Mesendoderm (in vitro differentiated cells): ENCODE data around the gene TOMM6.

Experiments used
- DNase-seq: peaks from one replicate; pipeline ENCODE4 v3.0.0; 2013
- H2AK5ac ChIP-seq: 2 replicates; pipeline ENCODE4 v1.6.1; 2013; ENCODE audit warnings: low read length, inconsistent platforms
- H2BK120ac ChIP-seq: 2 replicates; pipeline ENCODE4 v1.6.1; 2013; ENCODE audit warnings: low read depth, mild to moderate bottlenecking, low read length, moderate library complexity, mixed read lengths
- H2BK15ac ChIP-seq: replicated peaks from 2 replicates; pipeline ENCODE4 v1.6.1; 2013; ENCODE audit warnings: low read depth, mild to moderate bottlenecking, moderate library complexity
- H2BK5ac ChIP-seq: 2 replicates; pipeline ENCODE4 v1.6.1; 2013; ENCODE audit warnings: low read length, inconsistent platforms
- H3K18ac ChIP-seq: 2 replicates; pipeline ENCODE4 v1.6.1; 2013; ENCODE audit warnings: mild to moderate bottlenecking, low read length, mixed read lengths
- H3K23ac ChIP-seq: one replicate; pipeline ENCODE4 v1.6.1; 2013; ENCODE audit warnings: low read length
- H3K27ac ChIP-seq: 2 replicates; pipeline ENCODE4 v1.5.1; 2013; ENCODE audit warnings: low read depth, mild to moderate bottlenecking, inconsistent platforms, low read length, moderate library complexity
- H3K27me3 ChIP-seq: 2 replicates; pipeline ENCODE4 v1.6.1; 2013; ENCODE audit warnings: low read length, control low read depth, mild to moderate bottlenecking, inconsistent platforms; ENCODE audit not compliant: insufficient read depth, poor library complexity
- H3K36me3 ChIP-seq: 2 replicates; pipeline ENCODE4 v1.6.1; 2013; ENCODE audit warnings: low read length, inconsistent platforms; ENCODE audit not compliant: control insufficient read depth, insufficient read depth
- H3K4ac ChIP-seq: one replicate; pipeline ENCODE4 v1.6.1; 2013; ENCODE audit warnings: low read depth, mild to moderate bottlenecking, low read length, moderate library complexity
- H3K4me1 ChIP-seq: 2 replicates; pipeline ENCODE4 v1.6.1; 2013; ENCODE audit warnings: low read depth, low read length, inconsistent platforms; ENCODE audit not compliant: control insufficient read depth
- H3K4me2 ChIP-seq: 2 replicates; pipeline ENCODE4 v1.6.1; 2013; ENCODE audit warnings: low read length
- H3K4me3 ChIP-seq: 2 replicates; pipeline ENCODE4 v1.5.1; 2013; ENCODE audit warnings: mild to moderate bottlenecking, low read length
- H3K56ac ChIP-seq: one replicate; pipeline ENCODE4 v1.6.1; 2013; ENCODE audit warnings: low read length
- H3K79me1 ChIP-seq: 2 replicates; pipeline ENCODE4 v1.6.1; 2013; ENCODE audit warnings: low read length, inconsistent platforms
- H3K79me2 ChIP-seq: 2 replicates; pipeline ENCODE4 v1.6.1; 2013; ENCODE audit warnings: mild to moderate bottlenecking, low read length; ENCODE audit not compliant: control insufficient read depth, insufficient read depth
- H3K9ac ChIP-seq: 2 replicates; pipeline ENCODE4 v1.6.1; 2013; ENCODE audit warnings: low read length, inconsistent platforms
- H4K5ac ChIP-seq: one replicate; pipeline ENCODE4 v1.6.1; 2013; ENCODE audit warnings: low read length
- H4K8ac ChIP-seq: one replicate; pipeline ENCODE4 v1.6.1; 2013; ENCODE audit warnings: low read depth, mild to moderate bottlenecking, control low read depth, low read length, moderate library complexity
- WGBS: extraction: QIAGEN DNeasy Blood & Tissue Kit; methylation state at CpG from one replicate; pipeline ENCODE4 v1.1.7; 2013; ENCODE audit warnings: low lambda C conversion rate, missing lambda C conversion rate; ENCODE audit not compliant: insufficient coverage; ENCODE audit errors: extremely low coverage; 5-methylcytosine and 5-hydroxymethylcytosine counted together

The TOMM6 gene

GRCh38 chr6:41824571-41825569 lies 37.4 kb downstream of the TOMM6 start:
- no peak overlapping the region for H3K27ac ChIP-seq
- no peak overlapping the region for H2AK5ac ChIP-seq
- WGBS = no CpG with 5 or more reads among the region's 13 CpGs

GRCh38 chr6:41826343-41827022 lies 39.0 kb downstream of the TOMM6 start:
- Histone ChIP-seq H3K18ac (no peak overlapping the region), H2BK15ac (no peak overlapping the region), H3K4me3 (no peak overlapping the region), H3K4me1 (no peaks in the 10 kb centered on the region), H2AK5ac (no peak overlapping the region), H3K27me3 (no peaks in the 10 kb centered on the region), H3K79me1 (no peaks in the 10 kb centered on the region), H3K27ac (no peak overlapping the region), H3K4ac (no peak overlapping the region), H3K79me2 (no peaks in the 10 kb centered on the region), H3K23ac (no peak overlapping the region), H4K8ac (no peak overlapping the region), H4K5ac (no peak overlapping the region), H2BK120ac (no peak overlapping the region), H3K36me3 (no peaks in the 10 kb centered on the region), H2BK5ac (no peak overlapping the region), H3K9ac (no peak overlapping the region), H3K4me2 (no peak overlapping the region), H3K56ac (no peak overlapping the region)
- DNase-seq = no peak
- WGBS = no CpG with 5 or more reads among the region's 2 CpGs

More at GRCh38 chr6:41824571-41825569, 37.4 kb downstream of the TOMM6 start:
- Histone ChIP-seq H3K4me1 (no peaks in the 10 kb centered on the region), H4K5ac (no peak overlapping the region), H2BK120ac (no peak overlapping the region), H3K4ac (no peak overlapping the region), H3K36me3 (no peaks in the 10 kb centered on the region), H3K23ac (no peak overlapping the region), H2BK15ac (no peak overlapping the region), H3K79me1 (no peaks in the 10 kb centered on the region), H2BK5ac (no peak overlapping the region), H4K8ac (no peak overlapping the region), H3K56ac (no peak overlapping the region), H3K18ac (no peak overlapping the region), H3K9ac (no peak overlapping the region), H3K4me3 (no peak overlapping the region), H3K27me3 (no peaks in the 10 kb centered on the region), H3K4me2 (no peak overlapping the region), H3K79me2 (no peaks in the 10 kb centered on the region)
- no peak for DNase-seq

- no peaks in the 10 kb centered on the region for H3K27me3 ChIP-seq
- H2AK5ac ChIP-seq = no peak overlapping the region
- H3K4me2 ChIP-seq = no peak overlapping the region
- no peak overlapping the region for H3K4me3 ChIP-seq
- no peaks in the 10 kb centered on the region for H3K79me1 ChIP-seq
- H3K9ac ChIP-seq = no peak overlapping the region
- no peaks in the 10 kb centered on the region for H3K4me1 ChIP-seq
- no peak overlapping the region for H2BK120ac ChIP-seq
- no peak overlapping the region for H3K18ac ChIP-seq
- no peaks in the 10 kb centered on the region for H3K79me2 ChIP-seq
- H2BK15ac ChIP-seq = no peak overlapping the region
- H3K4ac ChIP-seq = no peak overlapping the region
- no peak overlapping the region for H4K5ac ChIP-seq
- no CpG with 5 or more reads among the region's 3 CpGs for WGBS
- H4K8ac ChIP-seq = no peak overlapping the region
- no peak overlapping the region for H3K27ac ChIP-seq
- H3K56ac ChIP-seq = no peak overlapping the region
- H2BK5ac ChIP-seq = no peak overlapping the region
- no peaks in the 10 kb centered on the region for H3K36me3 ChIP-seq
- DNase-seq = no peak
- no peak overlapping the region for H3K23ac ChIP-seq
Observed at GRCh38 chr6:41832263-41832662, 44.8 kb downstream of the TOMM6 start.

- Histone ChIP-seq H3K4me2 (no peak overlapping the region), H3K56ac (no peak overlapping the region), H3K4ac (no peak overlapping the region), H3K79me1 (no peaks in the 10 kb centered on the region), H2AK5ac (no peak overlapping the region), H3K27ac (no peak overlapping the region), H2BK120ac (no peak overlapping the region), H2BK5ac (no peak overlapping the region), H4K5ac (no peak overlapping the region), H3K23ac (no peak overlapping the region), H3K4me3 (no peak overlapping the region), H3K27me3 (no peaks in the 10 kb centered on the region), H3K18ac (no peak overlapping the region), H3K79me2 (no peaks in the 10 kb centered on the region), H4K8ac (no peak overlapping the region), H3K9ac (no peak overlapping the region), H3K36me3 (no peaks in the 10 kb centered on the region), H2BK15ac (no peak overlapping the region), H3K4me1 (no peaks in the 10 kb centered on the region)
- DNase-seq = no peak
- WGBS = no CpG with 5 or more reads among the region's 5 CpGs
Observed at GRCh38 chr6:41836022-41836659, 48.6 kb downstream of the TOMM6 start.

DNA sequence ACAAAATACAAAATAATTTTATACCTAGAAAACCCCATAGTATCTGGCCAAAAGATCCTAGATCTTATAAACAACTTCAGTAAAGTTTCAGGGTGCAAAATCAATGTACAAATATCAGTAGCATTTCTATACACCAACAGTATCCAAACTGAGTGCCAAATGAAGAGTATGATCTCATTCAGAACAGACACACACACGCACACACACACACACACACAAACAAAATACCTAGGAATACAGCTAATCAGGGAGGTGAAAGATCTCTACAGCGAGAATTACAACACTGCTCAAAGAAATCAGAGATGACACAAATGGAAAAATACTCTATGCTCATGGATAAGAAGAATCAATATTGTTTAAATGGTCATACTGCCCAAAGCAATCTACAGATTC lies 49.2 kb downstream of the TOMM6 start:
- H4K8ac ChIP-seq = no peak overlapping the region
- H3K4ac ChIP-seq = no peak overlapping the region
- H3K18ac ChIP-seq = no peak overlapping the region
- H3K4me2 ChIP-seq = no peak overlapping the region
- no peak overlapping the region for H2AK5ac ChIP-seq
- H3K4me3 ChIP-seq = no peak overlapping the region
- H3K79me2 ChIP-seq = no peaks in the 10 kb centered on the region
- no peak overlapping the region for H2BK15ac ChIP-seq
- H3K9ac ChIP-seq = no peak overlapping the region
- H3K27me3 ChIP-seq = no peaks in the 10 kb centered on the region
- no peak overlapping the region for H2BK120ac ChIP-seq
- H2BK5ac ChIP-seq = no peak overlapping the region
- no peaks in the 10 kb centered on the region for H3K79me1 ChIP-seq
- no peak overlapping the region for H3K23ac ChIP-seq
- H3K36me3 ChIP-seq = no peaks in the 10 kb centered on the region
- H3K56ac ChIP-seq = no peak overlapping the region
- no peak overlapping the region for H3K27ac ChIP-seq
- H3K4me1 ChIP-seq = no peaks in the 10 kb centered on the region
- WGBS = no CpG with 5 or more reads among the region's 2 CpGs
- no peak for DNase-seq
- no peak overlapping the region for H4K5ac ChIP-seq
